Thymus (tissue), 11 donors: ENCODE measurements around the gene PRELID3B. TPM values are rescaled to one million over a fixed set of nuclear protein-coding genes. Genes with fewer than 3 reads are reported as not detected.

Experiments used
- DNase-seq, 9 donors: peaks; one replicate each; pipeline ENCODE4 v3.0.0-alpha.2; 2013; ENCODE audit warnings: low spot score in 9 of 9, low read depth in 6 of 9, missing footprints in 1 of 9
- H3K27ac ChIP-seq, 2 donors: one replicate each; pipeline ENCODE4 v1.5.1; 2013; ENCODE audit warnings: control low read depth in 1 of 2, low read depth in 1 of 2, low read length in 1 of 2, mild to moderate bottlenecking in 1 of 2, moderate library complexity in 1 of 2
- H3K27me3 ChIP-seq, 2 donors: one replicate each; pipeline ENCODE4 v1.5.1; 2013; ENCODE audit warnings: low read length in 1 of 2; ENCODE audit not compliant: control insufficient read depth in 2 of 2, insufficient read depth in 1 of 2
- H3K36me3 ChIP-seq, 2 donors: one replicate each; pipeline ENCODE4 v1.5.1; 2013; ENCODE audit warnings: low read length in 1 of 2, mild to moderate bottlenecking in 1 of 2, moderate library complexity in 1 of 2; ENCODE audit not compliant: control insufficient read depth in 2 of 2, insufficient read depth in 2 of 2
- H3K4me1 ChIP-seq, 2 donors: one replicate each; pipeline ENCODE4 v1.5.1; 2013; ENCODE audit warnings: low read length in 2 of 2; ENCODE audit not compliant: control insufficient read depth in 2 of 2, insufficient read depth in 2 of 2
- H3K4me3 ChIP-seq, 2 donors: one replicate each; pipeline ENCODE4 v1.5.1; 2013; ENCODE audit warnings: low read length in 2 of 2, control low read depth in 1 of 2, mild to moderate bottlenecking in 1 of 2
- H3K9me3 ChIP-seq, 2 donors: one replicate each; pipeline ENCODE4 v1.5.1; 2013; ENCODE audit warnings: low read length in 1 of 2, mild to moderate bottlenecking in 1 of 2; ENCODE audit not compliant: control insufficient read depth in 2 of 2, insufficient read depth in 1 of 2
- WGBS: extraction: QIAGEN DNeasy Blood & Tissue Kit; methylation state at CpG from one replicate; pipeline ENCODE4 v1.1.7; 2013; 5-methylcytosine and 5-hydroxymethylcytosine counted together
- polyA plus RNA-seq: library from polyadenylated mRNA; stranded (reverse); fragments of 200-250 nt; gene quantifications from one replicate; pipeline ENCODE4 v1.2.3, GENCODE V29; 2013
- total RNA-seq: library from RNA; stranded (reverse); fragments of 120-200 nt; gene quantifications from one replicate; pipeline ENCODE4 v1.2.4, GENCODE V29; 2013
- donor health status: healthy.

The PRELID3B gene
- total and polyA plus RNA-seq, 2 donors = 33.4 to 61.9 TPM

GRCh38 chr20:59078231-59078630 lies 35.6 kb upstream of the PRELID3B start:
- Histone ChIP-seq H3K27ac (no peak overlapping the region), H3K36me3 (no peaks in the 10 kb centered on the region), H3K9me3 (no peaks in the 10 kb centered on the region), H3K4me3 (no peak overlapping the region), H3K4me1 (no peaks in the 10 kb centered on the region), H3K27me3 (peaks cover 0 to 22% of the 10 kb centered on the region in 2 donors)
- no peak for DNase-seq
- WGBS = 79% methylated on average over 5 of the region's 5 CpGs

GRCh38 chr20:59077705-59078104 lies 35.1 kb upstream of the PRELID3B start:
- Histone ChIP-seq H3K9me3 (no peaks in the 10 kb centered on the region), H3K4me1 (no peaks in the 10 kb centered on the region), H3K27ac (no peak overlapping the region), H3K27me3 (peaks cover 0 to 23% of the 10 kb centered on the region in 2 donors), H3K36me3 (no peaks in the 10 kb centered on the region), H3K4me3 (no peak overlapping the region)
- 79% methylated on average over 1 of the region's 1 CpG for WGBS
- DNase-seq = no peak

- WGBS = 89% methylated on average over 4 of the region's 4 CpGs
- no peaks in the 10 kb centered on the region for H3K36me3 ChIP-seq
- no peak for DNase-seq
- H3K27ac ChIP-seq = no peak overlapping the region
- peaks cover 0 to 25% of the 10 kb centered on the region in 2 donors for H3K27me3 ChIP-seq
- H3K9me3 ChIP-seq = no peaks in the 10 kb centered on the region
- no peaks in the 10 kb centered on the region for H3K4me1 ChIP-seq
- H3K4me3 ChIP-seq = no peak overlapping the region
These were observed 33.4 kb upstream of the PRELID3B start for GRCh38 chr20:59075934-59076508.

GRCh38 chr20:59074456-59074855 lies 31.9 kb upstream of the PRELID3B start:
- H3K27ac ChIP-seq = no peak overlapping the region
- H3K4me1 ChIP-seq = no peaks in the 10 kb centered on the region
- no peak for DNase-seq
- H3K4me3 ChIP-seq = no peak overlapping the region
- no peaks in the 10 kb centered on the region for H3K36me3 ChIP-seq
- no peaks in the 10 kb centered on the region for H3K9me3 ChIP-seq
- H3K27me3 ChIP-seq = peaks cover 0 to 25% of the 10 kb centered on the region in 2 donors
- 92% methylated on average over 3 of the region's 3 CpGs for WGBS

GRCh38 chr20:59073582-59073981 lies 31.0 kb upstream of the PRELID3B start:
- H3K4me3 ChIP-seq = no peak overlapping the region
- H3K27ac ChIP-seq = no peak overlapping the region
- peaks cover 0 to 25% of the 10 kb centered on the region in 2 donors for H3K27me3 ChIP-seq
- no peaks in the 10 kb centered on the region for H3K36me3 ChIP-seq
- WGBS = 100% methylated on average over 1 of the region's 1 CpG
- no peaks in the 10 kb centered on the region for H3K4me1 ChIP-seq
- DNase-seq = no peak
- no peaks in the 10 kb centered on the region for H3K9me3 ChIP-seq

- H3K4me1 ChIP-seq = no peaks in the 10 kb centered on the region
- WGBS = 89% methylated on average over 1 of the region's 1 CpG
- H3K4me3 ChIP-seq = no peak overlapping the region
- H3K27me3 ChIP-seq = peaks cover 2 to 16% of the 10 kb centered on the region in 2 donors
- H3K36me3 ChIP-seq = no peaks in the 10 kb centered on the region
- H3K27ac ChIP-seq = no peak overlapping the region
- DNase-seq = peak in 1 of 9 donors; percentile 17
- H3K9me3 ChIP-seq = no peaks in the 10 kb centered on the region
These were observed 28.6 kb upstream of the PRELID3B start for GRCh38 chr20:59071216-59071615.

- H3K4me3 ChIP-seq = no peak overlapping the region
- peaks cover 2 to 11% of the 10 kb centered on the region in 2 donors for H3K27me3 ChIP-seq
- no peak for DNase-seq
- H3K36me3 ChIP-seq = no peaks in the 10 kb centered on the region
- H3K9me3 ChIP-seq = no peaks in the 10 kb centered on the region
- H3K27ac ChIP-seq = no peak overlapping the region
- WGBS = 89% methylated on average over 2 of the region's 2 CpGs
- no peaks in the 10 kb centered on the region for H3K4me1 ChIP-seq
These were observed 26.4 kb upstream of the PRELID3B start for GRCh38 chr20:59069026-59069425.

- Histone ChIP-seq H3K27me3 (peaks cover 2 to 13% of the 10 kb centered on the region in 2 donors), H3K4me1 (no peaks in the 10 kb centered on the region), H3K9me3 (no peaks in the 10 kb centered on the region), H3K27ac (no peak overlapping the region), H3K36me3 (no peaks in the 10 kb centered on the region), H3K4me3 (no peak overlapping the region)
- DNase-seq = no peak
- 95% methylated on average over 4 of the region's 4 CpGs for WGBS
These were observed 25.9 kb upstream of the PRELID3B start for GRCh38 chr20:59068534-59068933.

- H3K27me3 ChIP-seq = peaks cover 2 to 16% of the 10 kb centered on the region in 2 donors
- no peak for DNase-seq
- WGBS = 77% methylated on average over 4 of the region's 4 CpGs
- no peaks in the 10 kb centered on the region for H3K36me3 ChIP-seq
- no peak overlapping the region for H3K4me3 ChIP-seq
- no peaks in the 10 kb centered on the region for H3K9me3 ChIP-seq
- no peaks in the 10 kb centered on the region for H3K4me1 ChIP-seq
- no peak overlapping the region for H3K27ac ChIP-seq
These were observed 21.7 kb upstream of the PRELID3B start for GRCh38 chr20:59064214-59064722.
